H1 (cell line): Measurements from ENCODE around the gene BRSK2. TPM values are rescaled to one million over a fixed set of nuclear protein-coding genes. Genes with fewer than 3 reads are reported as not detected.

Experiments used
- CTCF ChIA-PET: fragments of 300-600 bp; sonication (Branson Sonifier 250); formaldehyde crosslinking; loops from one replicate; lab custom pipeline; 2021; ENCODE audit not compliant: partially characterized antibody; lab: Charles Lee
- POLR2A ChIA-PET: fragments of 300-600 bp; sonication (Branson Sonifier 250); formaldehyde crosslinking; loops from one replicate; lab custom pipeline; 2021; ENCODE audit warnings: inconsistent platforms; ENCODE audit not compliant: partially characterized antibody; lab: Charles Lee
- DNase-seq, 2 experiments: peaks; one replicate each; pipeline versions ENCODE4 v3.0.0 to v3.0.0-alpha.2; 2010 to 2022; ENCODE audit warnings: low spot score in 2 of 2, low read depth in 1 of 2, mixed read lengths in 1 of 2
- FAIRE-seq: peaks from 2 replicates; lab custom pipeline; 2011; peaks lifted over from hg19 to GRCh38; lab: Jason Lieb, UNC
- H2AFZ ChIP-seq: 2 replicates; pipeline ENCODE4 v1.8.1; 2012; ENCODE audit warnings: low read length, inconsistent platforms
- H2AK5ac ChIP-seq: 2 replicates; pipeline ENCODE4 v1.6.1; 2013; ENCODE audit warnings: low read depth, low read length
- H2BK120ac ChIP-seq: replicated peaks from 2 replicates; pipeline ENCODE3; 2013; ENCODE audit warnings: low read depth, low read length, inconsistent platforms
- H2BK12ac ChIP-seq: 2 replicates; pipeline ENCODE4 v1.6.1; 2013; ENCODE audit warnings: low read depth, low read length
- H2BK15ac ChIP-seq: 2 replicates; pipeline ENCODE4 v1.6.1; 2013; ENCODE audit warnings: low read length
- H2BK20ac ChIP-seq: 2 replicates; pipeline ENCODE4 v1.6.1; 2013; ENCODE audit warnings: low read length
- H2BK5ac ChIP-seq: 2 replicates; pipeline ENCODE4 v1.6.1; 2013; ENCODE audit warnings: low read depth, low read length
- H3K14ac ChIP-seq: 2 replicates; pipeline ENCODE4 v1.6.1; 2013; ENCODE audit warnings: inconsistent platforms; ENCODE audit not compliant: insufficient read length
- H3K18ac ChIP-seq: 2 replicates; pipeline ENCODE4 v1.6.1; 2013; ENCODE audit warnings: low read length; ENCODE audit errors: extremely low read depth
- H3K23ac ChIP-seq: 2 replicates; pipeline ENCODE4 v1.6.1; 2013; ENCODE audit warnings: inconsistent platforms; ENCODE audit not compliant: insufficient read length
- H3K23me2 ChIP-seq: 2 replicates; pipeline ENCODE4 v1.6.1; 2013; ENCODE audit warnings: low read depth, low read length
- H3K27ac ChIP-seq: 2 replicates; pipeline ENCODE4 v1.6.1; 2011; ENCODE audit warnings: low read depth, low read length, inconsistent platforms
- H3K27me3 ChIP-seq, 4 experiments: replicated peaks in 1 of 4; 1 replicate in 1 of 4; 2 replicates in 3 of 4; pipeline versions ENCODE4 v1.6.1 to v1.8.1; 2011 to 2013; ENCODE audit warnings: low read length in 3 of 4, mild to moderate bottlenecking in 3 of 4, inconsistent platforms in 2 of 4, mixed read lengths in 2 of 4, moderate library complexity in 1 of 4; ENCODE audit not compliant: control insufficient read depth in 3 of 4, insufficient read depth in 3 of 4; ENCODE audit errors: extremely low read depth in 1 of 4
- H3K36me3 ChIP-seq, 4 experiments: 2 replicates each; pipeline versions ENCODE4 v1.6.1 to v1.8.1; 2011 to 2013; ENCODE audit warnings: mild to moderate bottlenecking in 4 of 4, low read length in 3 of 4, moderate library complexity in 2 of 4, control low read depth in 1 of 4, inconsistent platforms in 1 of 4; ENCODE audit not compliant: insufficient read depth in 4 of 4, control insufficient read depth in 2 of 4
- H3K4ac ChIP-seq: replicated peaks from 2 replicates; pipeline ENCODE3; 2013; ENCODE audit warnings: low read length, low read depth, mixed read lengths, inconsistent platforms; ENCODE audit not compliant: insufficient read length
- H3K4me1 ChIP-seq, 4 experiments: replicated peaks in 1 of 4; 1 replicate in 1 of 4; 2 replicates in 3 of 4; pipeline versions ENCODE4 v1.6.1 to v1.8.1; 2011 to 2013; ENCODE audit warnings: low read length in 3 of 4, inconsistent platforms in 2 of 4, mixed read lengths in 1 of 4; ENCODE audit not compliant: insufficient read depth in 4 of 4, control insufficient read depth in 3 of 4
- H3K4me2 ChIP-seq, 2 experiments: 2 replicates each; pipeline versions ENCODE4 v1.6.1 to v1.8.1; 2011 to 2013; ENCODE audit warnings: low read depth in 2 of 2, low read length in 2 of 2, control low read depth in 1 of 2, inconsistent platforms in 1 of 2, mild to moderate bottlenecking in 1 of 2; ENCODE audit not compliant: insufficient read depth in 1 of 2
- H3K4me3 ChIP-seq, 4 experiments: fragments of 200-600, 300-600 bp in 1 of 4; sonication (generic), shearing (Covaris generic), sonication (Bioruptor Twin) in 1 of 4; 2 replicates each; pipeline versions ENCODE4 v1.5.1 to v1.8.1; 2011 to 2016; ENCODE audit warnings: low read length in 4 of 4, low read depth in 3 of 4, control low read depth in 2 of 4, inconsistent platforms in 2 of 4, mild to moderate bottlenecking in 2 of 4, mixed read lengths in 1 of 4, moderate library complexity in 1 of 4; ENCODE audit not compliant: insufficient read depth in 2 of 4; ENCODE audit errors: extremely low read depth in 1 of 4
- H3K56ac ChIP-seq: replicated peaks from 2 replicates; pipeline ENCODE3; 2013; ENCODE audit warnings: low read depth, mild to moderate bottlenecking, mixed read lengths, low read length, inconsistent platforms; ENCODE audit not compliant: insufficient read length
- H3K79me1 ChIP-seq: 2 replicates; pipeline ENCODE4 v1.6.1; 2013; ENCODE audit warnings: low read depth, low read length, control low read depth
- H3K79me2 ChIP-seq, 2 experiments: 2 replicates each; pipeline versions ENCODE4 v1.6.1 to v1.8.1; 2012 to 2013; ENCODE audit warnings: low read length in 2 of 2, mild to moderate bottlenecking in 2 of 2, inconsistent platforms in 1 of 2; ENCODE audit not compliant: insufficient read depth in 2 of 2, control insufficient read depth in 1 of 2
- H3K9ac ChIP-seq, 4 experiments: replicated peaks in 1 of 4; 1 replicate in 1 of 4; 2 replicates in 3 of 4; pipeline versions ENCODE4 v1.6.1 to v1.8.1; 2011 to 2013; ENCODE audit warnings: low read depth in 3 of 4, low read length in 3 of 4, control low read depth in 2 of 4, mild to moderate bottlenecking in 2 of 4, moderate library complexity in 2 of 4, inconsistent platforms in 1 of 4; ENCODE audit errors: extremely low read depth in 1 of 4
- H3K9me3 ChIP-seq, 2 experiments: 2 replicates each; pipeline versions ENCODE4 v1.6.1 to v1.8.1; 2012 to 2013; ENCODE audit warnings: mild to moderate bottlenecking in 2 of 2, moderate library complexity in 2 of 2, control low read depth in 1 of 2, inconsistent platforms in 1 of 2, low read depth in 1 of 2, low read length in 1 of 2, mixed read lengths in 1 of 2; ENCODE audit not compliant: insufficient read depth in 2 of 2
- H4K20me1 ChIP-seq, 2 experiments: replicated peaks in 1 of 2; 2 replicates each; pipeline versions ENCODE3 to v1.8.1; 2011 to 2013; ENCODE audit warnings: inconsistent platforms in 2 of 2, low read length in 2 of 2, mild to moderate bottlenecking in 1 of 2; ENCODE audit not compliant: insufficient read depth in 2 of 2, control insufficient read depth in 1 of 2
- H4K5ac ChIP-seq: 2 replicates; pipeline ENCODE4 v1.6.1; 2013; ENCODE audit warnings: low read length, low read depth, mixed read lengths, inconsistent platforms; ENCODE audit not compliant: insufficient read length
- H4K8ac ChIP-seq: 2 replicates; pipeline ENCODE4 v1.8.0; 2013; ENCODE audit warnings: mild to moderate bottlenecking, moderate library complexity, low read length, inconsistent platforms; ENCODE audit not compliant: insufficient read depth; ENCODE audit errors: extremely low read depth
- H4K91ac ChIP-seq: replicated peaks from 2 replicates; pipeline ENCODE3; 2013; ENCODE audit warnings: low read length, mixed read lengths, inconsistent platforms; ENCODE audit not compliant: insufficient read length
- CREB1 ChIP-seq: IDR thresholded peaks from 2 replicates; pipeline ENCODE4 v1.6.1; 2012; ENCODE audit warnings: inconsistent platforms
- EGR1 ChIP-seq: IDR thresholded peaks from 2 replicates; pipeline ENCODE4 v1.6.1; 2011; ENCODE audit warnings: low read depth, low read length, borderline replicate concordance
- RXRA ChIP-seq: IDR thresholded peaks from 2 replicates; pipeline ENCODE4 v1.6.1; 2011; ENCODE audit warnings: low read depth, mild to moderate bottlenecking, low read length, moderate library complexity; ENCODE audit not compliant: insufficient read depth
- SIRT6 ChIP-seq: IDR thresholded peaks from one replicate; pipeline ENCODE4 v1.7.1; 2012; ENCODE audit warnings: low read length, inconsistent platforms
- SP2 ChIP-seq: IDR thresholded peaks from 2 replicates; pipeline ENCODE4 v1.6.1; 2012; ENCODE audit warnings: mild to moderate bottlenecking, low read length, inconsistent platforms
- WGBS, 2 experiments: shearing (Covaris generic) in 1 of 2; methylation state at CpG; one replicate each; pipeline versions ENCODE4 v1.1.6 to v1.1.7; 2013 to 2015; ENCODE audit warnings: low lambda C conversion rate in 2 of 2, mixed read lengths in 2 of 2, inconsistent platforms in 1 of 2, low coverage in 1 of 2, missing lambda C conversion rate in 1 of 2; ENCODE audit not compliant: insufficient replicate concordance in 2 of 2, insufficient coverage in 1 of 2, insufficient read length in 1 of 2; ENCODE audit errors: extremely low coverage in 1 of 2, missing lambda C conversion rate in 1 of 2; 5-methylcytosine and 5-hydroxymethylcytosine counted together
- polyA plus RNA-seq, 7 experiments: library from polyadenylated mRNA; depleted of rRNA in 3 of 7; stranded (reverse) in 5 of 7; unstranded in 2 of 7; fragments of >200 nt in 5 of 7; fragments of 200-250 nt in 2 of 7; gene quantifications; 1 replicate in 5 of 7; 2 replicates in 1 of 7; 4 replicates in 1 of 7; pipeline versions ENCODE4 v1.2.1 to v1.2.3, GENCODE V29; 2011 to 2013; ENCODE audit warnings: missing spikeins in 2 of 7, mixed read lengths in 2 of 7
- total RNA-seq: library from RNA; stranded (reverse); fragmentation: NEBNext Ultra II Directional; extraction: Animal tissue kit (Norgen Biotek cat#: 25700); gene quantifications from 2 replicates; pipeline ENCODE4 v1.2.1, GENCODE V29; 2021

BRSK2 gene
- total and polyA plus RNA-seq, 2 of the 8 experiments (the other 6 are each of a cell fraction or from before 2014, with no cell fraction given): 17.3 to 27.1 TPM

DNA sequence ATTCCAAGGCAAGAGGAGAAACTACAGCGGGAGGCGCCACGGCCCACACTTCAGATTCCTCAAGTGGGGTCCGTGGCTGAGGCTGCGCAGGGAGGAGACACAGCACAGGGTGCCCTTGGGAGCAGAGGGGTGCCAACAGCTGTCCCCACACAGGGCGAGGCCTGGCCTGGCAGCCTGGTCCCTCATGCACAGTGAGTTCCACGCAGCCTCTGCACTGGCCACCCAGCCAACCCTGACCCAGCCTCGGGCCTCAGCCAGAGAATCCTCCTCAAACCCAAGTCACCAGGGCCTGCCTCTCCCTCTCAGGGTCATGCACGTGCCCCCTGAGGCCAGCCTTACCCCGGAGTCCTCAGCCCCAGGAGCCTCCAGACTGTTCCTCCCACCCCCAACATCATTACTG, 119.3 kb downstream of the BRSK2 start:
- no peak overlapping the region for H2AK5ac ChIP-seq
- no peak overlapping the region for H3K4me3 ChIP-seq
- no peak overlapping the region for H2BK12ac ChIP-seq
- H3K4me1 ChIP-seq: peaks cover 0 to 21% (median 14%) of the 10 kb centered on the region in 4 experiments; a peak in 6 of 7 replicates
- H3K9ac ChIP-seq: no peak overlapping the region
- DNase-seq (no peak), FAIRE-seq (no peak)
- WGBS, 2 experiments: 77% methylated on average over 8 of the region's 10 CpGs; no CpG with 5 or more reads in 1 of the 2 experiments
- no peak for TF ChIP-seq SIRT6
- no peak for TF ChIP-seq SP2
- TF ChIP-seq RXRA: no peak
- no peak for TF ChIP-seq EGR1
- TF ChIP-seq CREB1: no peak
- no peak overlapping the region for H2BK120ac ChIP-seq
- no peak overlapping the region for H2AFZ ChIP-seq
- no peak overlapping the region for H2BK20ac ChIP-seq
- H4K20me1 ChIP-seq: peaks cover 5 to 17% of the 10 kb centered on the region in 2 experiments
- POLR2A ChIA-PET: no interaction called here
- H3K23me2 ChIP-seq: no peaks in the 10 kb centered on the region
- H4K8ac ChIP-seq: no peak overlapping the region; the same call in 1 of the 2 replicates
- 0 out of 2 replicates have a peak overlapping the region, but pooled peaks have one; percentile 44 for H2BK5ac ChIP-seq
- H3K27me3 ChIP-seq: no peaks in the 10 kb centered on the region
- peaks cover 0 to 25% of the 10 kb centered on the region in 2 experiments; a peak in 1 of 4 replicates for H3K79me2 ChIP-seq
- H4K5ac ChIP-seq: no peak overlapping the region
- no peak overlapping the region for H3K4ac ChIP-seq
- H3K36me3 ChIP-seq: no peaks in the 10 kb centered on the region
- no peak overlapping the region for H3K14ac ChIP-seq
- H2BK15ac ChIP-seq: no peak overlapping the region
- H3K9me3 ChIP-seq: no peaks in the 10 kb centered on the region
- peaks cover 19% of the 10 kb centered on the region for H3K79me1 ChIP-seq
- H3K4me2 ChIP-seq: no peak overlapping the region
- no peak overlapping the region for H3K56ac ChIP-seq
- H4K91ac ChIP-seq: no peak overlapping the region
- CTCF ChIA-PET: no interaction called here
- H3K27ac ChIP-seq: no peak overlapping the region
- H3K23ac ChIP-seq: no peak overlapping the region
- no peak overlapping the region for H3K18ac ChIP-seq
